OCI-LY3 (cell line): ENCODE results near the gene MRPS11.

Experiments used
- H2AFZ ChIP-seq: fragments of 200-600, 300-600 bp; shearing (Covaris generic); 2 replicates; pipeline ENCODE4 v1.6.0; 2014; ENCODE audit warnings: antibody characterized with exemption, low read depth, low read length
- H3K27ac ChIP-seq: fragments of 200-600, 300-600 bp; sonication (generic); 2 replicates; pipeline ENCODE4 v1.5.1; 2014; ENCODE audit warnings: mild to moderate bottlenecking, low read length, moderate library complexity, mixed read lengths
- H3K27me3 ChIP-seq: fragments of 200-600, 300-600 bp; sonication (generic); 2 replicates; pipeline ENCODE4 v1.6.1; 2014; ENCODE audit warnings: low read depth, low read length, mixed read lengths
- H3K36me3 ChIP-seq: fragments of 200-600, 300-600 bp; sonication (generic); replicated peaks from 2 replicates; pipeline ENCODE3; 2014; ENCODE audit warnings: low read depth, low read length, mixed read lengths
- H3K4me1 ChIP-seq: fragments of 300-600, 200-600 bp; sonication (generic); 2 replicates; pipeline ENCODE4 v1.6.1; 2014; ENCODE audit warnings: low read length, mixed read lengths
- H3K4me2 ChIP-seq: fragments of 200-600, 300-600 bp; sonication (generic); 2 replicates; pipeline ENCODE4 v1.6.1; 2014; ENCODE audit warnings: low read length, mixed read lengths
- H3K4me3 ChIP-seq: fragments of 300-600, 200-600 bp; sonication (generic); 2 replicates; pipeline ENCODE4 v1.5.1; 2014; ENCODE audit warnings: antibody characterized with exemption, mild to moderate bottlenecking, low read length, moderate library complexity
- H3K79me2 ChIP-seq: fragments of 300-600, 200-600 bp; shearing (Covaris generic); 2 replicates; pipeline ENCODE4 v1.6.1; 2014; ENCODE audit warnings: mild to moderate bottlenecking, low read length, mixed read lengths
- H3K9ac ChIP-seq: fragments of 300-600, 200-600 bp; shearing (Covaris generic); 2 replicates; pipeline ENCODE4 v1.6.0; 2014; ENCODE audit warnings: mild to moderate bottlenecking, low read length, moderate library complexity
- H3K9me3 ChIP-seq: fragments of 200-600, 300-600 bp; shearing (Covaris generic); 2 replicates; pipeline ENCODE4 v1.6.1; 2014; ENCODE audit warnings: low read length, mixed read lengths; ENCODE audit not compliant: insufficient read depth
- H4K20me1 ChIP-seq: fragments of 200-600, 300-600 bp; sonication (generic); 2 replicates; pipeline ENCODE4 v1.6.1; 2016; ENCODE audit warnings: low read length, mixed read lengths; ENCODE audit not compliant: insufficient read depth
- EZH2phosphoT487 ChIP-seq: fragments of 200-600 bp; shearing (Covaris generic); IDR thresholded peaks from 2 replicates; pipeline ENCODE4 v1.6.1; 2018; ENCODE audit warnings: antibody characterized with exemption, mixed run types, low read depth
- TF ChIP-seq, protein P1 (sequence below): fragments of 200-600, 300-600 bp; sonication (generic); IDR thresholded peaks from 2 replicates; pipeline ENCODE4 v1.5.1; 2014; ENCODE audit warnings: antibody characterized with exemption, low read length, low read depth

MRPS11 gene

DNA sequence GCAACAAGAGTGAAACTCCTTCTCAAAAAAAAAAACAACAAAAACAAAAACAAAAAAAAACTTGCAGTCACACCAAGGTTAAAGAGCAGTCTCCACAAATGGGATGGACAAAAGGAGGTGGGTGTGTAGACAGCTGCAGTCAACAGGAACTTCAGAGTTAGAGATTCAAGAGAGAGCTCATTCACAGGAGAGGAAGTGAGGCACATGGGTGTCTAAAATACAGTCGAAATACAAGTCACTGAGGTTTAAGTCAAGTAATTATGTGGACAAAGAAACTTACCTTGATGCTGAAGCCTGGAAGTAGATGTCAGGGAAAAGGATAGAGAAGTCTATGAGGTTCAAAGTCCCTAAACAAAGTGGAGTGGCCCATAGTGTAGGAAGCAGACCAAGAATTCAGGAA, 14.8 kb downstream of the MRPS11 start:
- Histone ChIP-seq H3K4me2 (no peak overlapping the region), H3K4me1 (peaks cover 21% of the 10 kb centered on the region), H4K20me1 (no peaks in the 10 kb centered on the region), H3K4me3 (no peak overlapping the region), H3K36me3 (peaks cover 25% of the 10 kb centered on the region), H2AFZ (no peak overlapping the region), H3K79me2 (0 out of 2 replicates have a peak, but pooled peaks cover 3% of the 10 kb centered on the region), H3K27ac (0 out of 2 replicates have a peak overlapping the region, but pooled peaks have one; percentile 3), H3K9ac (no peak overlapping the region), H3K9me3 (no peaks in the 10 kb centered on the region), H3K27me3 (no peaks in the 10 kb centered on the region)
- TF ChIP-seq, protein P1, sequence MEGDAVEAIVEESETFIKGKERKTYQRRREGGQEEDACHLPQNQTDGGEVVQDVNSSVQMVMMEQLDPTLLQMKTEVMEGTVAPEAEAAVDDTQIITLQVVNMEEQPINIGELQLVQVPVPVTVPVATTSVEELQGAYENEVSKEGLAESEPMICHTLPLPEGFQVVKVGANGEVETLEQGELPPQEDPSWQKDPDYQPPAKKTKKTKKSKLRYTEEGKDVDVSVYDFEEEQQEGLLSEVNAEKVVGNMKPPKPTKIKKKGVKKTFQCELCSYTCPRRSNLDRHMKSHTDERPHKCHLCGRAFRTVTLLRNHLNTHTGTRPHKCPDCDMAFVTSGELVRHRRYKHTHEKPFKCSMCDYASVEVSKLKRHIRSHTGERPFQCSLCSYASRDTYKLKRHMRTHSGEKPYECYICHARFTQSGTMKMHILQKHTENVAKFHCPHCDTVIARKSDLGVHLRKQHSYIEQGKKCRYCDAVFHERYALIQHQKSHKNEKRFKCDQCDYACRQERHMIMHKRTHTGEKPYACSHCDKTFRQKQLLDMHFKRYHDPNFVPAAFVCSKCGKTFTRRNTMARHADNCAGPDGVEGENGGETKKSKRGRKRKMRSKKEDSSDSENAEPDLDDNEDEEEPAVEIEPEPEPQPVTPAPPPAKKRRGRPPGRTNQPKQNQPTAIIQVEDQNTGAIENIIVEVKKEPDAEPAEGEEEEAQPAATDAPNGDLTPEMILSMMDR: no peak
- TF ChIP-seq EZH2phosphoT487: no peak

DNA sequence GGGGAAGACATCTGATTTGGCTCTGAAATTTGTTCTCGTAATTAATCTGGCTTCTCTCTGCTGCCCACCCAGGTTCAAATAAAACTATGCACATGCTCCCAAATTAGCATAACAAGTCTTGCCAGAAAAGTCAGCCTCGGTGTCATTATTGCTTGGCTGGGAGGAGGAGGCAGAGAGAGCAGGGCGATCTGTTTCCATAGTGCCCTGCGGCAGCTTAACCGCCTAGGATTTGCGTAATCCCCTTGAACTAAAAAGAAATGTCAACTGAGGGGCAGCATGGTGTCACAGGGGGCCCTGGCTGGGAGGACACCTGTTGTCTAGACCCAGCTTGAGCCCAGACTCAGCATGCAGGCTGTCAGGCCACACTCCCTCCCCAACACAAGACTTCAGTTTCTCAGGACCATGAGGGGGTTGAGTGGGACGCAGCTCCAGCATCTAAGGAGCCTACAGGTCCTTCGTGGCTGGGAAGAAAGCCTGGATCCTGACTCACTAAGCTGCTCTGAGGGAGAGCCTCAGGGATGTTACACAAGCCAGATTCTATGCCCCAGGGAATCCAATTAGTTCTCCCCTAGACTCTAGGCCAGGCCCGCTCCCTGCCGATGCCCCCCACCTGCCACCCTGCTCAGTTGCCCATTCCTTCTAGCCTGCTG, 17.3 kb downstream of the MRPS11 start:
- Histone ChIP-seq H4K20me1 (no peaks in the 10 kb centered on the region), H2AFZ (no peak overlapping the region), H3K9ac (no peak overlapping the region), H3K4me3 (no peak overlapping the region), H3K27me3 (no peaks in the 10 kb centered on the region), H3K79me2 (no peaks in the 10 kb centered on the region), H3K9me3 (no peaks in the 10 kb centered on the region), H3K27ac (no peak overlapping the region), H3K4me2 (no peak overlapping the region), H3K4me1 (peaks cover 20% of the 10 kb centered on the region), H3K36me3 (peaks cover 3% of the 10 kb centered on the region)
- TF ChIP-seq, protein P1: no peak
- no peak for TF ChIP-seq EZH2phosphoT487

DNA sequence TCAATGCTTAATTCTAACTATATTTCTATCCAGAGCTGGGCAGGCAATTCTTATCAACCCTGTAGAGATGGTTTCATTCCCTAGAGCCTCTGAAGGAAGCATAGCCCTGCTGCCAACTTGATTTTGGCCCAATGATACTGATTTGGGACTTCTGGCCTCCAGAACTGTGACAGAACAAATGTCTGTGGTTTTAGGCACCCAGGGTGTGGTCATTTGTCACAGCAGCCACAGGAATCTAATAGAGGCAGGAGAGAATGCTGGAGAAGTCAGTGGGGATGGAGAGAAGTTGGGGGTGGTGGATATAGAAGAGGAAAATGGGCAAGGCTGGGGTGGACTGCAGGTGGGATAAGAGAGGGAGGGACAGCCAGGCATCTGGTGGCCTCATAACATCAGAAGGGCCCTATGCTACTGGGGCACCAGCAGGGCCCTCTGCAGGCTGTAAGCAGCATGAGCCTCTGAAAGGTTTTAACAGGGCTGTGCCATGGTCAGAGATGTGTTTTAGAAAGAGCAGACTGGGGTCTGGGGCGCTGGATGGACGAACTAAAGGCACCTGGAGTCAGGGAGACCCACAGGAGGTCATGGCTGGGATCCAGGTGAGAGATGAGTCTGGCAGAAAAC, 19.8 kb downstream of the MRPS11 start:
- peak overlapping the region; percentile 29; the same call in 1 of the 2 replicates for H3K9ac ChIP-seq
- TF ChIP-seq, protein P1: peak; percentile 26
- TF ChIP-seq EZH2phosphoT487: no peak
- H3K9me3 ChIP-seq: no peaks in the 10 kb centered on the region
- peak overlapping the region; percentile 19 for H3K4me2 ChIP-seq
- no peak overlapping the region for H3K4me3 ChIP-seq
- H3K27ac ChIP-seq: no peak overlapping the region
- peaks cover 17% of the 10 kb centered on the region for H3K4me1 ChIP-seq
- no peaks in the 10 kb centered on the region for H3K27me3 ChIP-seq
- H3K36me3 ChIP-seq: no peaks in the 10 kb centered on the region
- no peaks in the 10 kb centered on the region for H4K20me1 ChIP-seq
- H2AFZ ChIP-seq: peak overlapping the region; percentile 32
- no peaks in the 10 kb centered on the region for H3K79me2 ChIP-seq

DNA sequence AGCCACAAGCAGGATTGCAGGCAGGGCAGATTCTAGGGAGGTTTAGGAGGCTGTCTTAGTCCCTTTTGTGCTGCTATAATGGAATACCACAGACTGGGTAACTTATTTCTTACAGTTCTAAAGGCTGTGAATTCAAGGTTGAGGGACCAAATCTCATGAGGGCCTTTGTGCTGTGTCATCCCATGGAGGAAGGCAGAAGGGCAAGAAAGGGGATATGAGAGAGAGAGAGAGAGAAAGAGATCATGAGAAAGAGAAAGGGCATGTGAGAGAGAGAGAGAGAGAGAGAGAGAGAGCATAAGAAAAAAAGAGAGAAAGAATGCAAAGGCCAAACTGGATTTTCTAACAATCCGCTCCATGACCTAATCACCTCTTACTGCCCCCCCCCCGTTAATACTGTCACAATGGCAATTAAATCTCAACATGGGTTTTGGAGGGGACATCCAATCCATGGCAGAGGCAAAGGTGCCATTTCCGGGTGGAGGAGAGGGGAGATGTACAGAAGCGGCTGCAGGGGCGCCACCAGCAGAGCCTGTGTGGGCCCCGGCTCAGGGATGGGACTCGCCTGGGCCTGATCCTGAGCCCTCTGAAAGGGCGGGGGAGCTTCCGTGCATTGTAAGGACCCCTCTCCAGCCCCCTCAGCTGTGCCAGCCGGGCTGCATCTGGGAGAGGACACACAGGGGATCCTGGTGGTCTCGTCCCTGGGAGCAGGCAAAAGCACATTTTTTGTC, 20.5 kb downstream of the MRPS11 start:
- Histone ChIP-seq H3K4me1 (peaks cover 14% of the 10 kb centered on the region), H3K9ac (peak overlapping the region; percentile 29; the same call in 1 of the 2 replicates), H3K27ac (no peak overlapping the region), H3K36me3 (no peaks in the 10 kb centered on the region), H3K4me3 (no peak overlapping the region), H2AFZ (peak overlapping the region; percentile 32), H3K9me3 (no peaks in the 10 kb centered on the region), H4K20me1 (no peaks in the 10 kb centered on the region), H3K27me3 (no peaks in the 10 kb centered on the region), H3K4me2 (peak overlapping the region; percentile 19), H3K79me2 (no peaks in the 10 kb centered on the region)
- TF ChIP-seq, protein P1: no peak
- TF ChIP-seq EZH2phosphoT487: no peak
